Neural progenitor cell (in vitro differentiated cells): ENCODE measurements around the gene ZDHHC14.

Experiments used
- EZH2 ChIP-seq: fragments of 200-600 bp; sonication (generic); IDR thresholded peaks from 2 replicates; pipeline ENCODE4 v1.6.1; 2017; ENCODE audit warnings: antibody characterized with exemption, mild to moderate bottlenecking, moderate library complexity
- TF ChIP-seq, protein P1 (sequence below): fragments of 200-600 bp; sonication (generic); IDR thresholded peaks from 2 replicates; pipeline ENCODE4 v1.5.1; 2017; ENCODE audit warnings: antibody characterized with exemption, mild to moderate bottlenecking

GRCh38 chr6:157398151-157398550, 17.2 kb downstream of the ZDHHC14 start:
- TF ChIP-seq, protein P1, sequence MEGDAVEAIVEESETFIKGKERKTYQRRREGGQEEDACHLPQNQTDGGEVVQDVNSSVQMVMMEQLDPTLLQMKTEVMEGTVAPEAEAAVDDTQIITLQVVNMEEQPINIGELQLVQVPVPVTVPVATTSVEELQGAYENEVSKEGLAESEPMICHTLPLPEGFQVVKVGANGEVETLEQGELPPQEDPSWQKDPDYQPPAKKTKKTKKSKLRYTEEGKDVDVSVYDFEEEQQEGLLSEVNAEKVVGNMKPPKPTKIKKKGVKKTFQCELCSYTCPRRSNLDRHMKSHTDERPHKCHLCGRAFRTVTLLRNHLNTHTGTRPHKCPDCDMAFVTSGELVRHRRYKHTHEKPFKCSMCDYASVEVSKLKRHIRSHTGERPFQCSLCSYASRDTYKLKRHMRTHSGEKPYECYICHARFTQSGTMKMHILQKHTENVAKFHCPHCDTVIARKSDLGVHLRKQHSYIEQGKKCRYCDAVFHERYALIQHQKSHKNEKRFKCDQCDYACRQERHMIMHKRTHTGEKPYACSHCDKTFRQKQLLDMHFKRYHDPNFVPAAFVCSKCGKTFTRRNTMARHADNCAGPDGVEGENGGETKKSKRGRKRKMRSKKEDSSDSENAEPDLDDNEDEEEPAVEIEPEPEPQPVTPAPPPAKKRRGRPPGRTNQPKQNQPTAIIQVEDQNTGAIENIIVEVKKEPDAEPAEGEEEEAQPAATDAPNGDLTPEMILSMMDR: peak; percentile 16
- no peak for TF ChIP-seq EZH2
